Ovary (tissue), 3 donors: ENCODE measurements around the gene HLA-DQA2.

Experiments
- EP300 ChIP-seq: sonication (generic); formaldehyde crosslinking; IDR thresholded peaks from one replicate; pipeline ENCODE4 v1.6.1; 2017; ENCODE audit warnings: antibody characterized with exemption
- POLR2A ChIP-seq: fragments of 450-650 bp; IDR thresholded peaks from one replicate; pipeline ENCODE4 v1.6.1; 2017; ENCODE audit warnings: antibody characterized with exemption, mild to moderate bottlenecking, moderate library complexity
- TF ChIP-seq, protein P1 (sequence below), 3 donors: fragments of 450-650 bp in 2 of 3; fragments of 200-600 bp in 1 of 3; IDR thresholded peaks; one replicate each; pipeline versions ENCODE4 v1.5.1 to v1.8.0; 2016 to 2022; ENCODE audit warnings: antibody characterized with exemption in 3 of 3, mild to moderate bottlenecking in 1 of 3
- donor health status: DM: no; HTN: no; CAD: no.

DNA sequence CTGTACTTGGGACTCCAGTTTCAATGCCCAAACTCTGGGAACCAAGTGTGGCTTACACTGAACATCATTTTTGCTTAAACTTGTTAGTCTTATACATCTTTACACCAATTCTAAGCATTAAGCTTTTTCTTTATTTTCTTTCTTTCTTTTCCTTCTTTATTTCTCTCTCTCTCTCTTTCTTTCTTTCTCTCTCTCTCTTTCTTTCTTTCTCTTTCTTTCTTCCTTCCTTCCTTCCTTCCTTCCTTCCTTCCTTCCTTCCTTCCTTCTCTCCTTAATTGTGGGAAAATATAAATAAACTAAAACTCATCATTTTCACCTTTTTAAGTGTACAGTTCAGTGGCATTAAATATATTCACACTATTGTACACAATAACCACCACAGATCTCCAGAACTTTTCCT lies 31.6 kb upstream of the HLA-DQA2 start:
- TF ChIP-seq, protein P1, sequence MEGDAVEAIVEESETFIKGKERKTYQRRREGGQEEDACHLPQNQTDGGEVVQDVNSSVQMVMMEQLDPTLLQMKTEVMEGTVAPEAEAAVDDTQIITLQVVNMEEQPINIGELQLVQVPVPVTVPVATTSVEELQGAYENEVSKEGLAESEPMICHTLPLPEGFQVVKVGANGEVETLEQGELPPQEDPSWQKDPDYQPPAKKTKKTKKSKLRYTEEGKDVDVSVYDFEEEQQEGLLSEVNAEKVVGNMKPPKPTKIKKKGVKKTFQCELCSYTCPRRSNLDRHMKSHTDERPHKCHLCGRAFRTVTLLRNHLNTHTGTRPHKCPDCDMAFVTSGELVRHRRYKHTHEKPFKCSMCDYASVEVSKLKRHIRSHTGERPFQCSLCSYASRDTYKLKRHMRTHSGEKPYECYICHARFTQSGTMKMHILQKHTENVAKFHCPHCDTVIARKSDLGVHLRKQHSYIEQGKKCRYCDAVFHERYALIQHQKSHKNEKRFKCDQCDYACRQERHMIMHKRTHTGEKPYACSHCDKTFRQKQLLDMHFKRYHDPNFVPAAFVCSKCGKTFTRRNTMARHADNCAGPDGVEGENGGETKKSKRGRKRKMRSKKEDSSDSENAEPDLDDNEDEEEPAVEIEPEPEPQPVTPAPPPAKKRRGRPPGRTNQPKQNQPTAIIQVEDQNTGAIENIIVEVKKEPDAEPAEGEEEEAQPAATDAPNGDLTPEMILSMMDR (IDR thresholded peaks at IDR 0.05): no peak
- TF ChIP-seq POLR2A (no peak), EP300 (no peak)
